Activated naive CD8-positive, alpha-beta T cell treated with anti-CD3 and anti-CD28 coated beads, Interleukin-2, amount 50 U/mL, for 24 hours (primary cell): ENCODE measurements around the gene HARBI1.

Source experiments
- ATAC-seq: fragments of 150-1000 bp; cut with Tn5 transposase; one replicate; pipeline ENCODE4 v1.10.0; 2021
- DNase-seq: peaks from one replicate; pipeline ENCODE4 v3.0.0; 2021
- H3K27ac Mint-ChIP-seq: one replicate; pipeline ENCODE4 v1.8.0; 2021; ENCODE audit warnings: mild to moderate bottlenecking, mixed read lengths
- H3K27me3 Mint-ChIP-seq: one replicate; pipeline ENCODE4 v1.8.0; 2021; ENCODE audit warnings: mixed read lengths
- H3K36me3 Mint-ChIP-seq: one replicate; pipeline ENCODE4 v1.8.0; 2021; ENCODE audit warnings: low read depth, mixed read lengths
- H3K4me1 Mint-ChIP-seq: one replicate; pipeline ENCODE4 v1.8.0; 2021; ENCODE audit warnings: mixed read lengths
- H3K4me3 Mint-ChIP-seq: one replicate; pipeline ENCODE4 v1.8.0; 2021; ENCODE audit warnings: mild to moderate bottlenecking, moderate library complexity, mixed read lengths
- H3K9me3 Mint-ChIP-seq: one replicate; pipeline ENCODE4 v1.8.0; 2021; ENCODE audit warnings: mixed read lengths

The HARBI1 gene

GRCh38 chr11:46559815-46560214 is 57.2 kb downstream of the HARBI1 start:
- Mint-ChIP-seq H3K36me3 (peaks cover 3% of the 10 kb centered on the region), H3K4me1 (peaks cover 74% of the 10 kb centered on the region), H3K27ac (peak overlapping the region; percentile 88), H3K27me3 (no peaks in the 10 kb centered on the region), H3K9me3 (no peaks in the 10 kb centered on the region), H3K4me3 (peak overlapping the region; percentile 78)
- DNase-seq (no peak), ATAC-seq (no peak)

GRCh38 chr11:46557684-46558151 is 59.3 kb downstream of the HARBI1 start:
- DNase-seq (no peak), ATAC-seq (no peak)
- Mint-ChIP-seq H3K27me3 (no peaks in the 10 kb centered on the region), H3K4me1 (peaks cover 74% of the 10 kb centered on the region), H3K27ac (no peak overlapping the region), H3K36me3 (peaks cover 4% of the 10 kb centered on the region), H3K9me3 (no peaks in the 10 kb centered on the region), H3K4me3 (no peak overlapping the region)

GRCh38 chr11:46555267-46556054 is 61.6 kb downstream of the HARBI1 start:
- no peaks in the 10 kb centered on the region for H3K27me3 Mint-ChIP-seq
- peak; percentile 28 for ATAC-seq
- peaks cover 3% of the 10 kb centered on the region for H3K36me3 Mint-ChIP-seq
- H3K4me1 Mint-ChIP-seq, result peaks cover 55% of the 10 kb centered on the region
- H3K9me3 Mint-ChIP-seq, result no peaks in the 10 kb centered on the region
- no peak overlapping the region for H3K4me3 Mint-ChIP-seq
- H3K27ac Mint-ChIP-seq, result peak overlapping the region; percentile 1
- no peak for DNase-seq

- no peak for DNase-seq
- Mint-ChIP-seq H3K27me3 (no peaks in the 10 kb centered on the region), H3K9me3 (no peaks in the 10 kb centered on the region), H3K4me3 (no peak overlapping the region), H3K27ac (no peak overlapping the region), H3K4me1 (peaks cover 45% of the 10 kb centered on the region), H3K36me3 (peaks cover 3% of the 10 kb centered on the region)
- ATAC-seq, result no peak
Observed at GRCh38 chr11:46554213-46555147, 62.5 kb downstream of the HARBI1 start.

GRCh38 chr11:46553814-46554212 is 63.2 kb downstream of the HARBI1 start:
- peaks cover 41% of the 10 kb centered on the region for H3K4me1 Mint-ChIP-seq
- no peak overlapping the region for H3K27ac Mint-ChIP-seq

More at GRCh38 chr11:46553814-46554212, 63.2 kb downstream of the HARBI1 start:
- ATAC-seq (no peak), DNase-seq (no peak)
- no peak overlapping the region for H3K4me3 Mint-ChIP-seq
- no peaks in the 10 kb centered on the region for H3K9me3 Mint-ChIP-seq
- no peaks in the 10 kb centered on the region for H3K27me3 Mint-ChIP-seq
- peaks cover 3% of the 10 kb centered on the region for H3K36me3 Mint-ChIP-seq
